Uterus (tissue), 4 donors: Measurements from ENCODE around the gene MAPK8IP3. TPM values are rescaled to one million over a fixed set of nuclear protein-coding genes. Genes with fewer than 3 reads are reported as not detected.

ENCODE experiments used
- DNase-seq, 2 donors: peaks; one replicate each; pipeline ENCODE4 v3.0.0-alpha.2; 2019 to 2020
- H3K27ac ChIP-seq, 2 donors: fragments of 200-600 bp; sonication (generic); 1 replicate in 1 of 2; 2 replicates in 1 of 2; pipeline ENCODE4 v1.5.1; 2016 to 2018
- H3K27me3 ChIP-seq, 2 donors: fragments of 200-600 bp; sonication (generic); one replicate each; pipeline ENCODE4 v1.5.1; 2018 to 2019; ENCODE audit warnings: control low read depth in 1 of 2
- H3K36me3 ChIP-seq, 2 donors: fragments of 200-600 bp; sonication (generic); one replicate each; pipeline ENCODE4 v1.5.1; 2019; ENCODE audit warnings: control low read depth in 1 of 2
- H3K4me1 ChIP-seq, 2 donors: fragments of 200-600 bp; sonication (generic); one replicate each; pipeline ENCODE4 v1.5.1; 2018 to 2019; ENCODE audit warnings: control low read depth in 1 of 2
- H3K4me3 ChIP-seq, 2 donors: fragments of 200-600 bp; sonication (generic); 1 replicate in 1 of 2; 2 replicates in 1 of 2; pipeline ENCODE4 v1.5.1; 2018 to 2019; ENCODE audit warnings: mild to moderate bottlenecking in 1 of 2
- H3K9me3 ChIP-seq, 2 donors: fragments of 200-600 bp; sonication (generic); one replicate each; pipeline ENCODE4 v1.5.1; 2019; ENCODE audit warnings: control low read depth in 1 of 2
- POLR2A ChIP-seq, 2 donors: fragments of 450-650 bp; IDR thresholded peaks; one replicate each; pipeline ENCODE4 v1.6.1; 2016; ENCODE audit warnings: antibody characterized with exemption in 2 of 2, mild to moderate bottlenecking in 1 of 2, moderate library complexity in 1 of 2
- intact Hi-C: fragments of 100-400 bp; cut with DNase I; formaldehyde crosslinking; loops from one replicate; pipeline ENCODE4 v1.15.1; 2023; ENCODE audit warnings: low total_unique reads
- total RNA-seq, 4 donors: library from RNA; depleted of rRNA in 3 of 4; stranded (reverse); fragments of >200 nt in 3 of 4; gene quantifications; one replicate each; pipeline versions ENCODE4 v1.1.0 to v1.2.4, GENCODE V29; 2014 to 2023
- TF ChIP-seq, protein P1 (sequence below), 4 experiments: fragments of 200-600 bp in 2 of 4; fragments of 450-650 bp in 2 of 4; sonication (generic) in 2 of 4; IDR thresholded peaks; one replicate each; pipeline ENCODE4 v1.5.1; 2016 to 2019; ENCODE audit warnings: antibody characterized with exemption in 4 of 4, mild to moderate bottlenecking in 2 of 4, moderate library complexity in 1 of 4
- donor health status: DM: yes; HTN: yes; CAD: no.

Gene MAPK8IP3
- total RNA-seq, 4 donors from 2014 or later: 17.4 to 113 (median 77.8) TPM

DNA sequence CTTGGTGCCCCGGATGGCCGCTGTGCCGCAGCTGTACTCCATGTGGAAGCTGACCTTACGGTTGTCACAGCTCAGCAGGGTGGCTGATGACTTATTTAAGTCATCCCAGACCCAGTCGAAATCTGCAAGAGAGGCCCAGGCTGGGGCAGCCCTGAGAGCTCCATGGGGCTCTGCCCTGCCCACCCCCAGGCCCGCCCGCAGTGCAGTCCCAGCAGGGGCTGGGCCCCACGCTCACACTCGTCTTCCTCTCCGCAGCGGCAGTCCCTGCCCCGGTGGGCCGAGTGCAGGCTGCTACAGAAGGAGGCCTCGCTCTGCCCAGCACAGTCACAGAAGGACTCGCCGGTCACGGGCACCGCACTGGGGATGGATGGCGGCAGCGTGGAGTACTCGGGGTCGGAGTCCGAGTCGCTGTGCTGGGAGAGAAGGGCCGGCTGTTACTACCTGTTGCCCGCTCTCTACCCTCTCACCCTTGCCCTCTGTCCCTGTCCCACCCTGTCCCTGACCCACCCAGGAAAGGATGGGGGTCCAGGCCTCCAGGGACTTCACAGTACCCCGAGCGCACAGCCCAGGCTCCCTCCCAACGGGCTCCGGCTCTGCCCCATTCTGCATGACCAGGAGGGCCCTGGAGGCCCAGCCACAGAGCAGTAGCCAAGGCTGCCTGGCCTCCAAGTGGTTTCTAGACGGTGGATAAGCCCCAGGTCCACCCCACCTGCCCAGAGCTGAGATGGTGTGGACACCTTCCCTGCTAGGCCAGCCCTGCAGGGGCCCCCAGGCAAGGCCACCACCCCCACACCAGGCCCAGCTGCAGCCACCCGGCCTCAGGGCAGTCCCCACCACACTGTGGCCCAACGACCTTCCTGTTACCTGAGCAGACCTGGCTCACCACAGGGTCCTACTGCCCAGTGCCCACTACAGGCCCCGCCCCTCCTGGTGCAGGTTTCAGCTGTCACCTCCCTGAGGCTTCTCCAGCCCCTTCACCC is 72.5 kb downstream of the MAPK8IP3 start:
- no peaks in the 10 kb centered on the region for H3K36me3 ChIP-seq
- TF ChIP-seq, protein P1, sequence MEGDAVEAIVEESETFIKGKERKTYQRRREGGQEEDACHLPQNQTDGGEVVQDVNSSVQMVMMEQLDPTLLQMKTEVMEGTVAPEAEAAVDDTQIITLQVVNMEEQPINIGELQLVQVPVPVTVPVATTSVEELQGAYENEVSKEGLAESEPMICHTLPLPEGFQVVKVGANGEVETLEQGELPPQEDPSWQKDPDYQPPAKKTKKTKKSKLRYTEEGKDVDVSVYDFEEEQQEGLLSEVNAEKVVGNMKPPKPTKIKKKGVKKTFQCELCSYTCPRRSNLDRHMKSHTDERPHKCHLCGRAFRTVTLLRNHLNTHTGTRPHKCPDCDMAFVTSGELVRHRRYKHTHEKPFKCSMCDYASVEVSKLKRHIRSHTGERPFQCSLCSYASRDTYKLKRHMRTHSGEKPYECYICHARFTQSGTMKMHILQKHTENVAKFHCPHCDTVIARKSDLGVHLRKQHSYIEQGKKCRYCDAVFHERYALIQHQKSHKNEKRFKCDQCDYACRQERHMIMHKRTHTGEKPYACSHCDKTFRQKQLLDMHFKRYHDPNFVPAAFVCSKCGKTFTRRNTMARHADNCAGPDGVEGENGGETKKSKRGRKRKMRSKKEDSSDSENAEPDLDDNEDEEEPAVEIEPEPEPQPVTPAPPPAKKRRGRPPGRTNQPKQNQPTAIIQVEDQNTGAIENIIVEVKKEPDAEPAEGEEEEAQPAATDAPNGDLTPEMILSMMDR (IDR thresholded peaks at IDR 0.05): no peak
- TF ChIP-seq POLR2A (IDR thresholded peaks at IDR 0.05): no peak
- no peaks in the 10 kb centered on the region for H3K9me3 ChIP-seq
- H3K27ac ChIP-seq: no peak overlapping the region
- no peak overlapping the region for H3K4me3 ChIP-seq
- DNase-seq: no peak
- intact Hi-C loops: no loop called here
- H3K27me3 ChIP-seq: no peaks in the 10 kb centered on the region
- peaks cover 0 to 17% of the 10 kb centered on the region in 2 donors for H3K4me1 ChIP-seq

DNA sequence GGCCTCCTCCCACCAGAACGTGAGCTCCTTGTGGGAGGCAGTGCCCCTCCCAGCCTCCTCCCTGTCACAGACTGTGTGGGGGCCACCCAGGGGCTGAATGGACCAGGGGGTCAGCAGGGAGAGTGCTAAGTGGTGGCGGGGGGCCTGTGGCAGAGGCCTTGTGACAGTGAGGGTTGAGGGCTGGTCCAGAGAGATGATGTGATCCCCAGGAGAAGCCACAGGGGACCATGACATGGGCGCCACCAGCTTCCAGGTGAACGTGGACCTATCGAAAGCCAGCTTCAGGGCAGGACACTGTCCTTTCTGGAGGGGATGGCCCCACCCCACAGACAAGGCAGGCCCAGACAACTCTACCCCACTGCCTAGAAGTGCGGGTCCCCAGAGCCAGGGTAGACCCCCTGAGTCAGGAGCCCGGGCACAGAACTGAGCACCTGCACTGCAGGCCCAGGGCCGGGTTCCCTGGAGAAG is 73.3 kb downstream of the MAPK8IP3 start:
- H3K27me3 ChIP-seq: no peaks in the 10 kb centered on the region
- peaks cover 0 to 9% of the 10 kb centered on the region in 2 donors for H3K4me1 ChIP-seq
- H3K9me3 ChIP-seq: no peaks in the 10 kb centered on the region
- no peak overlapping the region for H3K27ac ChIP-seq
- intact Hi-C loops: no loop called here
- H3K36me3 ChIP-seq: no peaks in the 10 kb centered on the region
- no peak for TF ChIP-seq POLR2A (IDR thresholded peaks at IDR 0.05)
- TF ChIP-seq, protein P1 (IDR thresholded peaks at IDR 0.05): no peak
- no peak overlapping the region for H3K4me3 ChIP-seq
- no peak for DNase-seq

DNA sequence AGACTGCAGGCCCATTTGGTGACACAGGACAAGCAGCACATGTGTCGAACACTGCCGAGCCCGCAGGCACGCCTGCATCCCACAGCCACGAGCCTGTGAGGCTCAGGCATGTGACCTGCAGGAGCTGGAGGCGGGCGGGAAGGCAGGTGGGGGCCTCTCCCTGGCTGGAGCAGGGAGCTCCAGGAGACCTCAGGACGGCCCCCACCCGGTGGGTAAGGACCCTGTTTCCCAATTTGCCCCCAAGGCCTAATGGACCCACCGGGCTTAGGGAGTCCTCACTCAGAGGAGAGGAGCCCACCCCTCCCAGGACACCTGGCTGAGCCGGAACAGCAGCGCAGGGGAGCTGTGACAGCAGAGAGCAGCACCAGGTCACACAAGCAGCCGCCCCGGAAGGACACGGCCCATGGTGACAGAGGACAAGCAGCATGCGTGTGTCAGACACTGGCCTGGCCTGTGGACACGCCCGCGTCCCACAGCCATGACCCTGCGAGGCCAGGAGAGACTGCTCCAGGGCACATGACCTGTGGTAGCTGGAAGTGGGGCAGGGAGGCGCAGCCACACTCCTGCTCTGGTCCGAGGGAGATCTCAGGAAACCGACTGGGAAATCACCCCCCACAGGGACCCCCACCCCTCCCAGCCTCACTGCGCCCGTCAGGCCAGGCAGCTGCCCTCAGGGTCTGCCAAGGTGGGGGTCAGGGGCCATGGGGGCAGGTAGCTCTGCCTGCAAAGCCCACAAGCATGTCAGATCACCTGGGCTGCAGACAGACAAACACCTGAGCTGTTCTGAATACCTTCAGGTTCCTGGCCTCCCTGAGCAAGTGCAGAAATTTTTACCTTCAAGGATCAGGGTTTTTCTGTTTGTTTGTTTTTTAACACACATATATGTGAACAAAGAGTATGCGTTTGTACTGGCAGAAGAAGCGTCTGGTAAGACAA is 74.0 kb downstream of the MAPK8IP3 start:
- intact Hi-C loops: no loop called here
- no peak for DNase-seq
- Histone ChIP-seq H3K4me1 (peaks cover 0 to 7% of the 10 kb centered on the region in 2 donors), H3K9me3 (no peaks in the 10 kb centered on the region), H3K27me3 (no peaks in the 10 kb centered on the region), H3K4me3 (no peak overlapping the region), H3K27ac (no peak overlapping the region), H3K36me3 (no peaks in the 10 kb centered on the region)
- TF ChIP-seq, protein P1 (IDR thresholded peaks at IDR 0.05): no peak
- TF ChIP-seq POLR2A (IDR thresholded peaks at IDR 0.05): no peak

DNA sequence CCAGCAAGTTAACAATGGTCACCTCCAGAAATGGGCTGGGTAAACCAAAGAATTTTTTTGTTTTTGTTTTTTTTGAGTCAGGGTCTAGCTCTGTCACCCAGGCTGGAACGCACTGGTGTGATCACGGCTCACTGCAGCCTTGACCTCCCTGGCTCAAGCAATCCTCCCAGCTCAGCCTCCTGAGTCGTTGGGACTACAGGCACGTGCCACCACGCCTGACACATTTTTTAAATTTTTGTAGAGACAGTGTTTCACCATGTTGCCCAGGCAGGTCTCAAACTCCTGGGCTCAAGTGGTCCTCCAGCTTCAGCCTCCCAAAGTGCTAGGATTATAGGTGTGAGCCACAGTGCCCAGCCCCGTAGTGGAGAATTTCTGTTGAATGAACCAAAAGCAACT is 74.7 kb downstream of the MAPK8IP3 start:
- DNase-seq: no peak
- Histone ChIP-seq H3K4me1 (peaks cover 0 to 7% of the 10 kb centered on the region in 2 donors), H3K36me3 (no peaks in the 10 kb centered on the region), H3K27me3 (no peaks in the 10 kb centered on the region), H3K27ac (no peak overlapping the region), H3K9me3 (no peaks in the 10 kb centered on the region), H3K4me3 (no peak overlapping the region)
- intact Hi-C loops: no loop called here
- TF ChIP-seq, protein P1 (IDR thresholded peaks at IDR 0.05): no peak
- TF ChIP-seq POLR2A (IDR thresholded peaks at IDR 0.05): no peak
